GM21381 (cell line): ENCODE results near the gene MLKL.
"Not testable (repeated sequence)": the region's sequence is repeated elsewhere in the genome, so short reads cannot be mapped to it uniquely, and the experiment has no call there.

Experiments used
- ATAC-seq: cut with Tn5 transposase; IDR thresholded peaks from one replicate; pipeline ENCODE4 v1.9.1; 2021; ENCODE audit warnings: mild to moderate bottlenecking, moderate library complexity; ENCODE audit not compliant: unreplicated experiment

MLKL gene

GRCh38 chr16:74732707-74733350, 32.2 kb upstream of the MLKL start:
- no peak for ATAC-seq

- ATAC-seq: no peak
Measured at GRCh38 chr16:74731853-74732477, 31.3 kb upstream of the MLKL start.

- ATAC-seq: no peak
Measured at GRCh38 chr16:74729783-74730683, 29.4 kb upstream of the MLKL start.

GRCh38 chr16:74727903-74728302, 27.2 kb upstream of the MLKL start:
- ATAC-seq: no peak

GRCh38 chr16:74726716-74727115, 26.1 kb upstream of the MLKL start:
- ATAC-seq: no peak

- no peak for ATAC-seq
Measured at GRCh38 chr16:74725651-74726455, 25.2 kb upstream of the MLKL start.

- ATAC-seq: no peak
Measured at GRCh38 chr16:74724820-74725549, 24.3 kb upstream of the MLKL start.

- no peak for ATAC-seq
Measured at GRCh38 chr16:74723256-74723655, 22.6 kb upstream of the MLKL start.

- ATAC-seq: not testable (repeated sequence)
Measured at GRCh38 chr16:74722156-74722555, 21.5 kb upstream of the MLKL start.

- no peak for ATAC-seq
Measured at GRCh38 chr16:74721716-74722115, 21.1 kb upstream of the MLKL start.

- no peak for ATAC-seq
Measured at GRCh38 chr16:74720579-74720978, 19.9 kb upstream of the MLKL start.

GRCh38 chr16:74718741-74719610, 18.3 kb upstream of the MLKL start:
- ATAC-seq: no peak

- ATAC-seq: no peak
Measured at GRCh38 chr16:74718140-74718539, 17.5 kb upstream of the MLKL start.

GRCh38 chr16:74717367-74717766, 16.7 kb upstream of the MLKL start:
- ATAC-seq: no peak

GRCh38 chr16:74716355-74716754, 15.7 kb upstream of the MLKL start:
- no peak for ATAC-seq

GRCh38 chr16:74713876-74714275, 13.2 kb upstream of the MLKL start:
- ATAC-seq: no peak

- ATAC-seq: no peak
Measured at GRCh38 chr16:74713325-74713724, 12.7 kb upstream of the MLKL start.

- ATAC-seq: no peak
Measured at GRCh38 chr16:74711938-74712337, 11.3 kb upstream of the MLKL start.

GRCh38 chr16:74710401-74710800, 9.7 kb upstream of the MLKL start:
- ATAC-seq: no peak
